Effector CD4-positive, alpha-beta T cell (primary cell): ENCODE measurements around the gene UBE2F.
"Not testable (repeated sequence)": the region's sequence is repeated elsewhere in the genome, so short reads cannot be mapped to it uniquely, and the experiment has no call there.

Experiments used
- DNase-seq: peaks from one replicate; pipeline ENCODE4 v3.0.0-alpha.2; 2020

The UBE2F gene

GRCh38 chr2:237980751-237981150 lies 13.9 kb downstream of the UBE2F start:
- no peak for DNase-seq

- not testable (repeated sequence) for DNase-seq
Measured at GRCh38 chr2:237981621-237982020, 14.8 kb downstream of the UBE2F start.

GRCh38 chr2:237982039-237982725 lies 15.4 kb downstream of the UBE2F start:
- DNase-seq, result no peak

- no peak for DNase-seq
Measured at GRCh38 chr2:237983922-237984321, 17.1 kb downstream of the UBE2F start.

GRCh38 chr2:237987268-237987667 lies 20.5 kb downstream of the UBE2F start:
- no peak for DNase-seq

GRCh38 chr2:237993701-237994100 lies 26.9 kb downstream of the UBE2F start:
- no peak for DNase-seq

GRCh38 chr2:237995036-237995435 lies 28.2 kb downstream of the UBE2F start:
- no peak for DNase-seq

- no peak for DNase-seq
Measured at GRCh38 chr2:237996021-237996593, 29.3 kb downstream of the UBE2F start.

GRCh38 chr2:237997521-237997920 lies 30.7 kb downstream of the UBE2F start:
- no peak for DNase-seq

- DNase-seq, result no peak
Measured at GRCh38 chr2:237998530-237998929, 31.7 kb downstream of the UBE2F start.

- no peak for DNase-seq
Measured at GRCh38 chr2:238003234-238004031, 36.6 kb downstream of the UBE2F start.

- no peak for DNase-seq
Measured at GRCh38 chr2:238004077-238004830, 37.4 kb downstream of the UBE2F start.

- no peak for DNase-seq
Measured at GRCh38 chr2:238005528-238005927, 38.7 kb downstream of the UBE2F start.

GRCh38 chr2:238006510-238006909 lies 39.7 kb downstream of the UBE2F start:
- DNase-seq, result no peak

GRCh38 chr2:238007924-238008323 lies 41.1 kb downstream of the UBE2F start:
- DNase-seq, result no peak

- no peak for DNase-seq
Measured at GRCh38 chr2:238009563-238009962, 42.7 kb downstream of the UBE2F start.

GRCh38 chr2:238010572-238010971 lies 43.8 kb downstream of the UBE2F start:
- DNase-seq, result no peak

- DNase-seq, result no peak
Measured at GRCh38 chr2:238013806-238014205, 47.0 kb downstream of the UBE2F start.

GRCh38 chr2:238015705-238016104 lies 48.9 kb downstream of the UBE2F start:
- DNase-seq, result no peak

- no peak for DNase-seq
Measured at GRCh38 chr2:238016526-238016925, 49.7 kb downstream of the UBE2F start.

GRCh38 chr2:238019962-238020361 lies 53.1 kb downstream of the UBE2F start:
- DNase-seq, result no peak

- no peak for DNase-seq
Measured at GRCh38 chr2:238020816-238021215, 54.0 kb downstream of the UBE2F start.

- no peak for DNase-seq
Measured at GRCh38 chr2:238021327-238021726, 54.5 kb downstream of the UBE2F start.
